Ureter (tissue), 1 donor: Measurements from ENCODE around the gene PARVB. TPM values are rescaled to one million over a fixed set of nuclear protein-coding genes. Genes with fewer than 3 reads are reported as not detected.

ENCODE experiments used
- DNase-seq: peaks from one replicate; pipeline ENCODE4 v3.0.0-alpha.2; 2020; ENCODE audit warnings: low spot score
- total RNA-seq: library from RNA; stranded (reverse); gene quantifications from one replicate; pipeline ENCODE4 v1.2.4, GENCODE V29; 2023
- donor health status: DM: yes; HTN: yes; CAD: no.

The PARVB gene
- total RNA-seq, 1 donor from 2014 or later, result 24.4 TPM

DNA sequence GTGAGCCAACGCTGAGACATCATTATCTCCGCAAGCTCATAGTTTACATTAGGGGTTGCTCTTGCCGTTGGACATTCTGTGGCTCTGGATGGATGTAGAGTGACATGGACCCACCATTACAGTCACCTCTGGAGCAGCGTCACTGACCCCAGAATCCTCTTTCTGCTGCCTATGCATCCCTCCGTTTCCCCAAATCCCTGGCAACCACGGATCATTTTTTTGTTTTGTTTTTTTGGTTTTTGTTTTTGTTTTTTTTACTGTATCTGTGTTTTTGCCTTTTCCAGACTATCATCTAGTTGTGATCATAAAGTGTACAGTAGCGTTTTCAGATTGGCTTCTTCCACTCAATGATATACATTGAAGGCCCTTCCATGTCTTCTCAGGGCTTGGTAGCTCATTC lies 4.0 kb downstream of the PARVB start:
- DNase-seq, result no peak

DNA sequence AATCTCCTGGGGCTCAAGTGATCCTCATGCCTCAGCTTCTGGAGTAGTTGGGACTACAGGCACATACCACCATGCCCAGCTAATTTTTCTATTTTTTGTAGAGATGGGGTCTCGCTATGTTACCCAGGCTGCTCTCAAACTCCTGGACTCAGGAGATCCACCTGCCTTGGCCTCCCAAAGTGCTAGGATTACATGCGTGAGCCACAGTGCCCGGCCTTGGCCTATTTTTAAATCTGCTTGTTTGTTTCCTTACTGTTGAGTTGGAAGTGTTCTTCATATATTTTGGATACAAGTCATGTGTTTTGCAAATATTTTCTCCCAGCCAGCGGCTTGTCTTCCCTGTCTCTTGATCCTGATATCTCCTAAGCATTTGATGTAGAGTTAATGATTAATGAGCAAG lies 5.0 kb downstream of the PARVB start:
- no peak for DNase-seq

DNA sequence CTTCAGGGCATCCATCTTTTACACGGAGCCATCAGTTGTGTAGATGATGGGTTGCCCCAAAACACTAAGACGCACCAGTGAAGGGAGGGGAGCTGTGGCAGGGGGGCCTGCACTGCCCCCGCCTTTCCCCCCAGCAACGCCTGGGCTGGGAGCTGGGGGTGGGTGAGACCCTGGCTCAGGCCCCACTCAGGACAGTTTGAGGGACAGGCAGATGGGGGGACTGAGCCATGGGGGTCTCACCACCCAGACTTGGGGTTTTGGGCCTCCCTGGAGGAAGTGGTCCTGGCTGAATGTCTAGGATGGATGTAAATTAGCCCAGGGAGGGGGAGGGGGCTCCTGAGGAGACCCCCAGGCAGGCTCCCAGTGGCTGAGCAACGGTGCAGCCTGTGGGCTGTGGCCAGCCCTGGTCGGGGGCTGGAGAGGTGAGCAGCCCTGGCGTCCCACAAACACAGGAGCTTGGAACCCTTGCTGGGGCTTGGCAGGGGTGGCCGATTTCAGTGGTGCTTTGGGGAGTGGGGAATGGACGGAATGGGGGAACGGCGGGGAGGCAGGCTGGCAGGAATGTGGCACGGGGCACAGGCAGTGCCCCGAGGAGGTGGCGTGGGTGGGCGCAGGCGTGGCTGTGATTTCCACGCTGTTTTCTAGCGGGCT lies 6.1 kb downstream of the PARVB start:
- no peak for DNase-seq

DNA sequence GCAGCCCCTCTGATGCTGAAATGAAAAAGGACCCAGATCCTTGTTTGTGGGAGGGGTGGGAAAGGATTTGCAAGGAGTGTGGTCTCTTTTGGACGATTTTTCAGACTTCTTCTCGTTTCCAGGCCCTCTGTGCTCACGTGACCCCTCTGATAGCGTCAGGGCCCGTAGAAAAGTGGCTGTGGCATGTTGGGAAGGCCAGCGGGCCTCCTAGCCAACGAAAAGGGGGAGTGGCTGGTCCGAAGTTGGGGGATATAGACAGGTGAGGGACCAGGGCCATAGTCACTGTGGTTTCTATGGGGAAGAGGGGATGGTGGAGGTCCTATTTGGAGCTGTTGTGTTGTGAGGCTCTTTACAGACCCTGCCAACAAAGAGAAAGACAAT lies 6.6 kb downstream of the PARVB start:
- DNase-seq, result no peak

DNA sequence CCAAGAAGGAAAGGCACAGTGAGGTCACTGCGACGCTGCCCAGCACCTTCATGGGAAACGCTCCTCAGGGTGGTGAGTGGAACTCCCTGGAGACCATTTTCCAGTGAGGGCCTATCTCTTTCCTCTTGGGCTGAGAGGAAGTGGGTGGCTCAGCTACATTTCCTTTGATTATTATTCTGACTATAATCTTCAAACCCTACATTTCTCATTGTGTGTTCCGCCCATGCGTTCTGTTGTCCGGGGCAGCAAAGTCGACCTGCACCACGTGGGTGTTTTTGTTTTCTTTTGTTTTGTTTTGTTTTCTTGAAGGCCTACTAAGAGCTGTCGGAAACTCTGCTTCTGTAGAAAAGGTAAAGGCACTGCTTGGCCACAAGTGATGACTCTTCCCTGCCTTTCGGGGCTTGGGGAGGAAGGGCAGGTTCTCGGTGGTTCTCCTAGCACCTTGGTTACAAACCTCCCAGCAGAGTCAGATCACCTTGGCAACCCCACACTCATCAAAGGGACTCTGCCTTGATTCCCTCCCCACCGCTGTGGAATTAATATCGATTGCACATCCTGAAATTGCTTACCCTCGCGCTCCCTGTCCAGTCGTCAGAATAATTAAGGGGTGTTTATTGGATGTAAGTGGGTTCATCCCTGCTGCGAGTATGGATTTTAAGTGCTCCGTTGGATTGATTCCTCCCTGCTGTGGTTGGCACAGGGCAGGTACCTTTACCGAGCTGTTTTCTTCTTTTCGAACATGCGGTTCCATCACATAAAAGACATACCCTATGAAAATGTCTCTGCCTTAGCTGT lies 7.3 kb downstream of the PARVB start:
- no peak for DNase-seq

DNA sequence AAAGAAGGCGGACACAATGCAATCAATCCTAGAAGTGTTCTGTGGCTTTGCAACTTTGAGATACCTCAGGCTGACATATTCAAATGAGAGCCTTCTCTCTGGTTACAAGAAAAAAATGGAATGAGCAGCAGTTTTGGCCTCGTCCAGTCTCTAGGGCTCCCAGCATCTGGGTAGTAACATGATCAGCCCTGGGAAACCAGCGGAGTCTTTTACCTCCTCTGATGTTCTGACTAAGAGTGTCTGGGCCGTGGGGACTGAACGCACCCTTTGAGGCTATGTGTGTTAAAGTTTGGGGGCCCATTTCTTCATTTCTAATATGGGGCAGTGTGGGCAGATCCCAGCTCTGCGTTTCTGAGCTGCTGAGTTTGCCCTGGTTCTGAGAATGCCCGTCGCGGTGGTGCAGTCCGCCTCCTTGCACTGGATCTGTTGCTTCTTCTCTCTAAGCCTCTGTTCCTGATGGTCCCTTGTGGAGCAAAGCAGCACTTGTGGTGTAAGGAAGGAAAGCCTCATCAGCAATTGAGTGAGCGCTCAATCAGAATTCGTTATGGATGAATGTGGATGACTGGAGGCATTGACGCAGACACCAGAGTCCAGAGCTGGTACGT lies 8.1 kb downstream of the PARVB start:
- no peak for DNase-seq

DNA sequence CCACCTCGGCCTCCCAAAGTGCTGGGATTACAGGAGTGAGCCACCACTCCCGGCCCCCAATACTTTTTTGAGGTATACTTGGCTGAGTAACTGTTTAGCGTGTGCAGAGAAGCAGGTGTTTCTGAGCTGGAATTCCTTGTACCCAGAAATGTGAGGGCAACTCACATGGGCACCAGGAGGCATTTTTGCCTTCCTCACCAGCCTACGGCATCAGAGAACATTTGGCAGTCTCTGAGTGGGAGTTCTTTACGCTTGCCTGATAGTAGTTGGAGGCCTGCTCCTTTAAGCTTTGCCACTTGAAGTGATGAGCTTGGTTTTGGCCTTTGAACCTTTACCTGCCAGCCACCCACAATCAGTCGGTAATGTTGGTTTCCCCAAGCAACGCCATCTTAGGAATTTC lies 9.2 kb downstream of the PARVB start:
- DNase-seq, result no peak

DNA sequence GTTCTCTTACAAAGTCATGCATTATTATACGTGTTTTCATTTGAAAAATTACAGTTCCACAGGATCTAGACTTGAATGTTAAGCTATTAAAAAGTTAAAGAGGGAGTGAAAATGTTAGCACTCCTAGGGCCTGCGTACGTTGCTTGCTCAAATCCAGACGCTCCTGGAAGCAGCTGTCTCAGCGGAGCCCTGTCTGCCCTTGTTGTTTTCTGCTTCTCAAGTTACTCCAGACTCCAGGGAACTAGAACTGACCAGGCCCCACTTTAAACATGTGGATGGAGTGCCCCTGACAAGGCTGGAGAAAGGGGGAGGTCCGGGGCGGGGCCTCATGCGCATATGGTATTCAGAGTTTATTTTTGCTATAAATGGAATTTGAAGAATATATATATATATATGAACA lies 9.6 kb downstream of the PARVB start:
- no peak for DNase-seq

DNA sequence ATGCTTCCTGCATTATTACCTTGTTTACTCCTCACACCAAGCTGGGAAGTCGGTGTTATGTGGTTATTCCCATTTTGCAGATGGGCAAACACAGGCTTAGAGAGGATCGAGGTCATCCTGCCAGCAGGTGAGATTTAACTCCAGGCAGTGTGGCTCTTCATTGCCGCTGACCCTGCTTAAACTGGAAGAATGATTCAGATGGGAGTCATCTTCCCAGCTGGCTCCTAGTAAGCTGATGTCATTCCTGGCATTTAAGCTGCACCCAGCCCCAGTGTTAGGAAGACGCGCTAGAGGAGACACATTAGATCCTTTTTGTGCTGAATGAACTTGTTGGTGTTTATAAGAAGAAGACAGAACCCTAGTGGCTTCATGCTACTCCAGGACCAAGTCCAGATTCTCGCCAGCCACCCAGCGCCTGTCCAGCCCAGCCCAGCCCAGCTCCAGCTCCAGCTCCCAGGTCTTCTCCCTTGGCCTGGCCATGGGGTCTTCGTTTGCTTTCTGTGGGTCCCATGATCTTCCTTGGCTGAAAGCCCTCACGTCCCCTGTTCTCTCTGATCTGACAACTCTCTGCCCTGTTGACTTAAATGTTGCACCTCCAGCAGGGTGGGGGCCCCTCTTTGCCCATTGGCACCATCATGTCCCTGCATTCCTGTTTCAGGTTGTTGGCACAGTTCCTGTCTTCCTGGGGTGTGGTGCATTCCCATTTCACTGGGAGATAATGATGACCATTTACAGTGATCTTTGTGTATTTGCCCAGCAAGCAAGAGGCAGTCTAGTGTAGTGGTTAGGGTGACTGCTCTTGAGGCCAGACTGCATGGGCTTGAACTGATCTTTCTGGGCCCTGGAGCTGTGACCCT lies 13.6 kb downstream of the PARVB start:
- DNase-seq, result no peak

DNA sequence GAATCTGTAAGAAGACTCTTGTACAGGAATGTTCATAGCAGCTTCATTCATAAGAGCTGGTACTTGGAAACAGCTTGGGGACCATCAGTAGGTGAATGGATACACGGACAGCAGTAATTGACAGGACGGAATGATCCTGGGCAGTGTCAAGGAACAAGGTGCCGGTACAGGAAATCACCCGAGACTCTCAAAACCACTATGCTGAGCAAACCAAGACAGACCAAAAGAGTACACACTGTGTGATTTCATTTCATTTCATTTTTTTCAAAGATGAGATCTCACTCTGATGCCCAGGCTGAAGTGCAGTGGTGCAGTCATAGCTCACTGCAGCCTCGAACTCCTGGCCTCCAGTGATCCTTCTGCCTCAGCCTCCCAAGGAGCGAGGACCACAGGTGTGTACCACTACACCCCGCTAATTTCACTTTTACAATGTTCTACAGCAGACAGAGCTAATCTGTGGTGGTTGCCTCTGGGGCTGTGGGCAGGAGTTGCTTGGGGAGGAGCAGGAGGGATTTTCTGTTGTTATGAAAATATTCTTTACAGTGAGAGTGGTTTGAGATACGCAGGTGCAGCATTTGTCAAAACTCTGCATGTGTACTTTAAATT lies 15.6 kb downstream of the PARVB start:
- no peak for DNase-seq

DNA sequence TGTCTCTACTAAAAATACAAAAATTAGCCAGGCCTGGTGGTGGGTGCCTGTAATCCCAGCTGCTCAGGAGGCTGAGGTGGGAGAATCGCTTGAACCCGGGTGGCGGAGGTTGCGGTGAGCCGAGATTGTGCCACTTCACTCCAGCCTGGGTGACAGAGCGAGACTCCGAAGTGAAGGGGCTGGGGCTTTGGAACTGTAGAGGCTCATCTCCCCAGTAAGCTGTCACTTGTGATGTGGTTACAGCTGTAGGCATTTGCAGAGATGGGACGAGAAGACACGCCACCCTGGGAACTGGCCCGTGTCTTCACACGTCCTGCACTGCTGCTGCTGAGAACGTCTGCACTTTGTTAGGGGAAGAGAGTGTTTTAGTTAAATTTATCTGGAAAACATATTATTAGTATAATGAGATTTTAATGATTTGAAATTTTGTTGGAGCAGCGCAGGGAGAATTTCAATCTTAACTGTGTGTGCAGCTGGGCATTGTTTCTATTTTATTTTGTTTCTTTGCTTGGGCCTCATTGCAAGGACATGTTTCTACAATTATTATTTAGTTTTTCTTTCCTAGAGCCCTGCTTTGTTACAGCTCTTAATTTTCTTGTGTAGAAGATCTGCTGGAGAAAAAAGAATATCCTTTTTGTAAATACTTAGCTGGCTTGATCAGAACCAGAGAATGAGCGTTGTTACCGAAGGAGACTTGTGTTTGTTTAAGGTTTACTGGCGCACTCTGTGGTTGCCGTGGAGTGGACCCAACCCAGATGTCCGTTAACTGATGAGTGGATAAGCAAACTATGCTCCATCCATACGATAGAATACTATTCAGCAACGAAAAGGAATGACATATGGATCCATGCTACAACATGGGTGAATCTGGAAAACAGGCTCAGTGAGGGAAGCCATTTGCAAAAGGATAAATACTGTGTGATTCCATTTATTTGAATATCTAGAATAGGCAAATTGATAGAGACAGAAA lies 18.4 kb downstream of the PARVB start:
- DNase-seq, result no peak

DNA sequence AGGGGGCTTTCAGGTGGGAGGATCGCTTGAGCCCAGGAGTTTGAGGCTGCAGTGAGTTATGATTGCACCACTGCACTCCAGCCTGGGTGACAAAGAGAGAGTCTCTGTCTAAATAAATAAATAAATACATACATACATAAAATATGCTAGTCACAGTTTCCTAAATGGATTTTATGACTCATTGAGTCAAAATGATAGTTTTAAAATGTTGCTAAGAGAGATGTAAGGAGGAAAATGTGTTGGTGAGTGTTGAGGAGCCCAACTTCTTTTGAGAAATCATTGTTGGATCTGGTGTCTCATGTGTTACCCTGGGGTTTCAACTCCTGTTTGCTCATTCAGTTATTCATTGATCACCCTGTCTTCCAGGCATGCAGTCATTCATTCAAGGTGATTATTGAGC lies 21.0 kb downstream of the PARVB start:
- no peak for DNase-seq

DNA sequence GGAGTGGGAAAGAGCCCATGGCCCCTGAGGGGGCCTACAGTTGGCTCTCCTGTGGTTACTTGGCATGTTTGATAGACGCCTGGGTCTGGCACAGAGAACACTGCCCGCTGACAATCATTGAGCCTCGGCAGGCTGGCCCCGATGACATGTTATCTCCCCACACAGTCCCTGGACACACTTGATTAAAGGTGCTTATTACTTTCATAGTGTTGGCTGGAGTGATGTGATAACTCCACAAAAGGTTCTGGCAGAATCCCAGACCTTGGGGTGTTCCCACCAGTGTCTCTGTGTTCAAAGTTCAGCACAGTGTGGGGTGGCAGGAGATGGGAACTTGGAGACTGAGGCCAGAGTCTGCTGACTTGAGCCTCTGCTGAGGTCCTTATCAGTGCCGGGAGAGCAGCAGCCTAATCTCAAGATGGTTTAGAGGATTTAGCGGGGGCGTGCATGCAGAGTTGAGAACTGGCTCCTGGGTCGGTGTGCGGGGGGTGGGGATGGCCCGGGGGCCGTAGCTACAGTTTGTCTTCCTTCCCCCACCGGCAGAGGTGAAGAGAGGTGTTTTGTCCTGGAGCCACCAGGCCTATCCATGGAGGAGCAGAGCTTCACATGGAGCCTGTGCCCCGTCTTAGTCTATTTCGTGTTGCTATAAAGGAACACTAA lies 22.5 kb downstream of the PARVB start:
- no peak for DNase-seq

DNA sequence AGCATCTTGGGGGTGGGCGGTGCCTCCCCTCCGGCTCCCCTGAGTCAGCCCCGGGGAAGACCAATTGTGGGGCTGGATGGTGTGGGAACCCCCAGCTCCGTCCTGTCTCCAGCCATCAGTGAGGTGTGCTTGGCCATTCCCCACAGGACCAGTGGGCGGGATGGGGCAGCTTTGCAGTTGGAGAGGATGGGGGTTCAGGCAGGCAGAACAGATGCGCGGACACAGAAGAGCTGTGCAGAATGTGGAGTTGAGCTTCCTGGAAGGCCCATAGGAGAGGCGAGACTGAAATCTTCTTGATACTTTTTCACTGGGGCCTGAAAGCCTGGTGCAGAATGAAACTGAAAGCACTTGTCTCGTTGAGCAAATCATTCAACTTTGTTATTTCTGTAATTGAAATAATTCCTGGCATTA lies 23.8 kb downstream of the PARVB start:
- DNase-seq, result no peak

DNA sequence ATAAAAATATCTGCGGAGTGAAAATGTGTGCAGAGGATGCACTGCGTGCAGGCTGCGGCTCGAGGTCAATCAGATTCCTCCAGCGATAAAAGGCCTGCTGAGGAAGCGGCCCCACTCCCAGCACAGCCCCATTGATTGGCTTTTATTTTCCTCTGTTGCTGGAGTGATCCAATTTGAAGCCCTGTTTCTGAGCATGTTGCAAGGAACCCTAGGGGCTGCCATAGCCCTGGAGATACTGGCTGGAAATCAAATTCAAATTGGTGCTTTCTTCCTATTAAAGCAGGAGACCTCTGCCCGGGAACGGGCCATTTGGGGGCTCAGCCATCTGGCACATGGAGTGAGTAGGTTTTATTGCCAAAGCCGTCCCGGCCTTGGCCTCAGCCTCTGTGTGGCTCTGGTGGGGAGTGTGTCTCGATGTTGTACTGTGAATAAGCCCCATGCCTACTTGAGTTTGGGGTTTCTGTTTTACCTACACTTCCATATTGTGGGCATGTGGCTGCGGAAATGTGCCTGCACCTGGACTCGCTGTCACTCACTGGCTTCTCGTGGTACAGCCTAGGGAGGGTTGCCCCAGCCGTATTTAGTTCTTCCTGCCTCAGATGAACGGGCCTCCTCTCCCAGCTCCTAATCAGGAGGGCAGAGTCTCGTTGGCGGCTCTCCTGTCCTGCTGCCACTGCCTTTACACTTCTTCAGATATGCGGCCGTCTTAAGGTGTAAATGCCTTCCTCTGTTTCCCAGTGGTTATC lies 25.6 kb downstream of the PARVB start:
- DNase-seq, result no peak

DNA sequence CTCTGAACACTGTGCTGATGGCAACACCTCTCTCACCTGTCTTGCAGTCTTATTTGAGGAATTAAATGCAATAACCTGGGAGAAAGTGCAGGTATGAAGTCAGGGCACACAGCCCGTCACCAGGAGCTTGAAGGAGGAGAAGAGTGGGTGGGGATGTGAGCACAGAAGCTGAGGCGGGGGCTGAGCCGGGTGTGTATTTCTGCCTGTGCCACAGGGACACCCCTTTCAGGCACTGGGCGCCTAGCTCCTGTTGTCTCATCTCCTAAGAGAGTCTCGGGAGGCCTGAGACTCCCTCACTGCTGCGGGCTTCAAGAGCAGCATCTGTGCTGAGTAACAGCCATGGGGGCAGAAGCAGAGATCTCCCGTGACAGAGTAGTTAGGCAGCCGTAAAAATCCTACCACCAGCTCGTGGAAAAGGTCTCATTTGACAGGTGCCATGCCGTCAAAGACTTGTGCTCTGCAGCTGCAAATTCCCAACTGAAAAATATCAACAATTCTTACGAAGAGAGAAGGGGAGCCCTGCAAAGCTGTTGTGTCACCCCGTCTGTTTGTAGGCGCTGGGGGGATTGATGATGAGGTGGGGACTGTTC lies 26.8 kb downstream of the PARVB start:
- no peak for DNase-seq

DNA sequence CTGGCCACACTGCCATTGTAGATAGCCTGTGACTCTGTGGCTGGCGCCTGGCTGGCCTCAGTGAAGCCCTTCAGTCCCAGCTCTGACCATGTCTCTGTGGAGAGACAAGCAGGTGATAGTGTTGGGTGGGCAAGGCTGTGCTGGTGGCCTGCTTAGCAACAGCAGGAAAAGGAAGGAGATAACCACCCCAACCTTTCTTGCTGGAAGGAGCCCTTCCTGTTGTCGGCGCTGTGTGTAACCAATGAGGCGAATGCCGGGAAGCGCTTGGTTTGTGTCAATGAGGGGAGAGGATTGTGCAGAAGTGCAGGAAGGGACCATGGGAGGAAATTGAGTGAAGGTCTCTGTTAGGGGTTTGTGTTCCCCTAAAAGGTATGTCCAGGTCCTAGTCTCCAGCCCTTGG lies 27.3 kb downstream of the PARVB start:
- no peak for DNase-seq

DNA sequence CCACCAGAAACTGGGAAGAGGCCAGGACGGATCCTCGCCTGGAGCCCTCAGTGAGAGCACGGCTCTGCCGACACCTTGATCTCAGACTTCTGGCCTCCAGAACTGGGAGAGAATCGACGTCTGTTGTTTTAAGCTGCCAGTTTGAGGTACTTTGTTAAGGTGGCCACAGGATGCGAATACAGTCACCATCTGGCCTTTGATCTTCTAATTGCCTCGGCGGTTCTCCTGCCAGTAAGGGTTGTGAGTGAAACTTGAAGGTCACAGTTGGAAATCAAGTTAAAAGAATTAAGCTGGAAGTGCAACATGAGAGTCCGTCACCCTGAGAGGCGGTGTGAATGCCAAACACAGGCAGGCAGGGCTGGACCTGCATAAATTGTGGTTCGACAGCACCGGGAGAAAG lies 27.9 kb downstream of the PARVB start:
- DNase-seq, result no peak

DNA sequence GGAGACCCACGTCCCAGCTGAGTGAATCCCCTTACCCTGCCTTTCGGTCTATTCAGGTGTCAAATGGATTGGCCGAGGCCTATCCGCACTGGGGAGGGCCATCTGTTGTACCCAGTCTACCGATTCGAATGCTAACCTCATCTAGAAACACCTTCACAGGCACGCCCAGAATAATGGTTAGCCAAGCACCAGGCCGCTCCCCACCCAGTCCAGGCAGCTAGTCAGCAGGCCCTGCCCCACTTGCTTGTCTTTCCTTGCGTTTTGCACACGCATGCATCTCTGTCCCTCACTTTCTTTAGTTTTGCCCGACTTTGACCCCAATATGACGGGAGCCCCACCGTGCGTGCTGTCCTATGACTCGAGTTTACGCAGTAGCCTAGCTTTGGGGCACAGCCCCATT lies 31.7 kb downstream of the PARVB start:
- no peak for DNase-seq
